OCI-LY7 (cell line): ENCODE measurements around the gene COL18A1. TPM values are rescaled to one million over a fixed set of nuclear protein-coding genes. Genes with fewer than 3 reads are reported as not detected.

ENCODE experiments used
- BruUV-seq: library from RNA; stranded (reverse); fragments of 400-500 nt; replicated peaks from 2 replicates; lab custom pipeline; 2021; lab: Mats Ljungman, UMichigan
- CTCF ChIA-PET: fragments of 300-600 bp; sonication (Branson Sonifier 250); formaldehyde crosslinking; loops from one replicate; lab custom pipeline; 2022; ENCODE audit warnings: antibody characterized with exemption; ENCODE audit not compliant: unreplicated experiment; lab: Charles Lee
- POLR2A ChIA-PET: fragments of 300-600 bp; sonication (Branson Sonifier 250); formaldehyde crosslinking; loops from one replicate; lab custom pipeline; 2022; ENCODE audit warnings: antibody characterized with exemption; lab: Charles Lee
- DNase-seq: peaks from one replicate; pipeline ENCODE4 v3.0.0-alpha.2; 2015; ENCODE audit warnings: low spot score
- H2AFZ ChIP-seq: fragments of 200-600 bp; sonication (generic), shearing (Covaris generic); 2 replicates; pipeline ENCODE4 v1.6.1; 2014; ENCODE audit warnings: mild to moderate bottlenecking, antibody characterized with exemption, low read length, moderate library complexity
- H3K27ac ChIP-seq: fragments of 200-600 bp; sonication (generic); 2 replicates; pipeline ENCODE4 v1.5.1; 2014; ENCODE audit warnings: mixed run types, low read depth, mild to moderate bottlenecking, moderate library complexity, low read length, inconsistent platforms; ENCODE audit not compliant: poor library complexity, severe bottlenecking
- H3K36me3 ChIP-seq: fragments of 200-600 bp; sonication (generic); 2 replicates; pipeline ENCODE4 v1.6.1; 2014; ENCODE audit warnings: mild to moderate bottlenecking, antibody characterized with exemption, low read length, moderate library complexity, mixed read lengths; ENCODE audit not compliant: insufficient read depth
- H3K4me1 ChIP-seq: fragments of 200-600 bp; sonication (generic); 2 replicates; pipeline ENCODE4 v1.5.1; 2014; ENCODE audit warnings: mild to moderate bottlenecking, low read length; ENCODE audit not compliant: insufficient read depth, poor library complexity, severe bottlenecking
- H3K4me2 ChIP-seq: fragments of 200-600 bp; sonication (generic); 2 replicates; pipeline ENCODE4 v1.6.1; 2014; ENCODE audit warnings: mild to moderate bottlenecking, low read length
- H3K4me3 ChIP-seq: fragments of 200-600 bp; sonication (generic); 2 replicates; pipeline ENCODE4 v1.5.1; 2014; ENCODE audit warnings: mild to moderate bottlenecking, low read depth, low read length; ENCODE audit not compliant: poor library complexity, severe bottlenecking
- H3K79me2 ChIP-seq: fragments of 200-600 bp; sonication (generic); 2 replicates; pipeline ENCODE4 v1.6.1; 2016; ENCODE audit warnings: low read depth, mild to moderate bottlenecking, low read length, moderate library complexity, mixed read lengths; ENCODE audit not compliant: insufficient read depth
- H3K9me2 ChIP-seq: fragments of 200-600 bp; sonication (generic); 2 replicates; pipeline ENCODE4 v1.6.1; 2016; ENCODE audit warnings: mild to moderate bottlenecking, low read length, mixed read lengths; ENCODE audit not compliant: insufficient read depth
- H3K9me3 ChIP-seq: fragments of 200-600 bp; sonication (generic); 2 replicates; pipeline ENCODE4 v1.6.1; 2014; ENCODE audit warnings: mild to moderate bottlenecking, mixed run types, low read length, mixed read lengths
- H4K20me1 ChIP-seq: fragments of 200-600 bp; sonication (generic); 2 replicates; pipeline ENCODE4 v1.6.1; 2014; ENCODE audit warnings: mild to moderate bottlenecking, antibody characterized with exemption, low read length, moderate library complexity, mixed read lengths; ENCODE audit not compliant: insufficient read depth
- EZH2phosphoT487 ChIP-seq: fragments of 200-600 bp; sonication (generic); IDR thresholded peaks from 2 replicates; pipeline ENCODE4 v1.6.1; 2018; ENCODE audit warnings: low read depth, borderline replicate concordance, mild to moderate bottlenecking, mixed run types, antibody characterized with exemption, low read length, moderate library complexity, mixed read lengths
- intact Hi-C: fragments of 100-400 bp; cut with micrococcal nuclease; formaldehyde crosslinking; loops from one replicate; pipeline ENCODE4 v1.10.0; 2022; ENCODE audit not compliant: unreplicated experiment
- total RNA-seq, 2 experiments: library from RNA; depleted of rRNA in 1 of 2; stranded (reverse); fragments of >200 nt in 1 of 2; shearing (Covaris generic) in 1 of 2; gene quantifications; 2 replicates each; pipeline ENCODE4 v1.2.3, GENCODE V29; 2014 to 2022
- TF ChIP-seq, protein P1 (sequence below): fragments of 200-600 bp; sonication (generic); conservative IDR thresholded peaks from 2 replicates; pipeline ENCODE4 v1.5.1; 2014; ENCODE audit warnings: mild to moderate bottlenecking, antibody characterized with exemption, low read length, moderate library complexity, mixed read lengths

Gene COL18A1
- total RNA-seq, 2 experiments from 2014 or later, result 0.23 to 7.4 TPM

DNA sequence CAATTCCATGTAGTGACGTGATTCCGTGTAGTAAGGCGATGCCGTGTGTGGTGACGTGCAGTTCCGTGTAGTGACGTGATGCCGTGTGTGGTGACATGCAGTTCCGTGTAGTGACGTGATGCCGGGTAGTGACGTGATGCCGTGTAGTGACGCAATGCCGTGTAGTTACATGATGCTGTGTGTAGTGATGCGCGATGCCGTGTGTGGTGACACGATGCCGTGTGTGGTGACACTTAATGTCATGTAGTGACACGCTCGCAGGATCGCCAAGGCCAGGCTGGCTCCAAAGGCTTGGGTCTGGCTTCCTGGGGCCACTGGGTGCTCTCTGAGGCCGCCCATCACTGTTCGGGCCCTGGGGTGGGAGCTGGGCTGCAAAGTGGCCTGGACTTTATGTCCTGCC lies 14.2 kb downstream of the COL18A1 start:
- DNase-seq, result no peak
- Histone ChIP-seq H3K9me2 (no peaks in the 10 kb centered on the region), H3K4me3 (no peak overlapping the region), H3K9me3 (no peaks in the 10 kb centered on the region), H3K27ac (no peak overlapping the region), H4K20me1 (no peaks in the 10 kb centered on the region), H3K79me2 (no peaks in the 10 kb centered on the region), H3K4me2 (no peak overlapping the region), H3K4me1 (no peaks in the 10 kb centered on the region), H2AFZ (no peak overlapping the region), H3K36me3 (no peaks in the 10 kb centered on the region)
- ChIA-PET CTCF (no interaction called here), POLR2A (no interaction called here)
- BruUV-seq, result no TSS peak
- intact Hi-C loops, result no loop called here
- TF ChIP-seq, protein P1, sequence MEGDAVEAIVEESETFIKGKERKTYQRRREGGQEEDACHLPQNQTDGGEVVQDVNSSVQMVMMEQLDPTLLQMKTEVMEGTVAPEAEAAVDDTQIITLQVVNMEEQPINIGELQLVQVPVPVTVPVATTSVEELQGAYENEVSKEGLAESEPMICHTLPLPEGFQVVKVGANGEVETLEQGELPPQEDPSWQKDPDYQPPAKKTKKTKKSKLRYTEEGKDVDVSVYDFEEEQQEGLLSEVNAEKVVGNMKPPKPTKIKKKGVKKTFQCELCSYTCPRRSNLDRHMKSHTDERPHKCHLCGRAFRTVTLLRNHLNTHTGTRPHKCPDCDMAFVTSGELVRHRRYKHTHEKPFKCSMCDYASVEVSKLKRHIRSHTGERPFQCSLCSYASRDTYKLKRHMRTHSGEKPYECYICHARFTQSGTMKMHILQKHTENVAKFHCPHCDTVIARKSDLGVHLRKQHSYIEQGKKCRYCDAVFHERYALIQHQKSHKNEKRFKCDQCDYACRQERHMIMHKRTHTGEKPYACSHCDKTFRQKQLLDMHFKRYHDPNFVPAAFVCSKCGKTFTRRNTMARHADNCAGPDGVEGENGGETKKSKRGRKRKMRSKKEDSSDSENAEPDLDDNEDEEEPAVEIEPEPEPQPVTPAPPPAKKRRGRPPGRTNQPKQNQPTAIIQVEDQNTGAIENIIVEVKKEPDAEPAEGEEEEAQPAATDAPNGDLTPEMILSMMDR, result no peak
- no peak for TF ChIP-seq EZH2phosphoT487

DNA sequence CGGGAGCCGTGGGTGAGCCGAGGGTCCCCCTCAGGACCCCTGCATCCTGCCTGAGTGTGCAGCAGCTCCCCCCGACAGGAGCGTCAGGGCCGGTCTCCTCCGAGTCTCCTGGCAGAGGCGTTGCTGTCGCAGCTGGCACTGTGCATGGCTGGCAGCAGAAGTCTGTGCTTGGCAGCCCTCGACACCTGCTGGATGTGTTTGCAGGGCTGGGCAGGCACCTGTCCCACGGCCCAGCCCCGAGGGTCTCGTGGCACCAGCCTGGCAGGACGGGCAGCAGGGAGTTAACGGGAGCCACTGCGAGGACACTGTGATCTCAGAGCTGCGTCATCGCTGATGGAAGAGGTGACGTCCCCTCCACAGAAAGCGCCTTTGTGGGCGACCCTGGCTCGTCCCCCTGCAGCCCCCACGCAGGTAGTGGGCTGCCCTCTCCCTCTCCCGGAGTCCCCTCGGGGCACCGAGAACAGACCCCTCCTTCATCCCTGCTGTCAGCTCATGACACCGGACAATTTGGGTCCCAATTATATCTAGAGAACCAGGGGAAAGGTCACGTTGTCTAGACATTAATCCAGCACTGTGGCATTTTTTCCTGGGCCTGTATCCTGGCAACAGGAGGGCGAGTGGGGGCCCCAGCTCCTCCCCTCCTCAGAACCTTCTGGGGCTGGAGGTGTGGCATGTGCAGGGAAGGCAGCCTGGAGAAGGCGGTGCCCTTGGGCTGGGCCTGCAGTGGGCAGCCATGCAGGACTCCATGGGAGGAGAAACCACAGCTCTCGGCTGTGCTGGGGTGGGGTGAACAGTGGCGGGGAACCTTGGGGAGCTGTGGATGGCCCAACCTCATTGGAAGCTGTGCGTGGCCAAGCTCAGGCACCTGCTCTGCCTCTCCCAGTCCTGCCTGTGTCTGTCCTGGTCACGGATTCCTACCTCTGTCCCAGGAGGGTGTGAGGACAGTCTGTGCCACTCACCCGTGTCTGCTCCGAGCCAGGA lies 15.4 kb downstream of the COL18A1 start:
- no peak overlapping the region for H2AFZ ChIP-seq
- no peak overlapping the region for H3K4me3 ChIP-seq
- BruUV-seq, result no TSS peak
- no peaks in the 10 kb centered on the region for H4K20me1 ChIP-seq
- no peaks in the 10 kb centered on the region for H3K4me1 ChIP-seq
- no peak overlapping the region for H3K27ac ChIP-seq
- H3K79me2 ChIP-seq, result no peaks in the 10 kb centered on the region
- H3K9me3 ChIP-seq, result no peaks in the 10 kb centered on the region
- ChIA-PET POLR2A (no interaction called here), CTCF (no interaction called here)
- no peak for TF ChIP-seq EZH2phosphoT487
- TF ChIP-seq, protein P1, result no peak
- H3K4me2 ChIP-seq, result no peak overlapping the region
- H3K36me3 ChIP-seq, result no peaks in the 10 kb centered on the region
- intact Hi-C loops, result no loop called here
- no peaks in the 10 kb centered on the region for H3K9me2 ChIP-seq
- no peak for DNase-seq
